ENCODE data around the gene WDR7. TPM values are rescaled to one million over a fixed set of nuclear protein-coding genes. Genes with fewer than 3 reads are reported as not detected.

Gene WDR7
- total and polyA plus RNA-seq, 2 of the 4 experiments (the other 2 are of a cell fraction): 3.7 to 23.3 TPM

DNA sequence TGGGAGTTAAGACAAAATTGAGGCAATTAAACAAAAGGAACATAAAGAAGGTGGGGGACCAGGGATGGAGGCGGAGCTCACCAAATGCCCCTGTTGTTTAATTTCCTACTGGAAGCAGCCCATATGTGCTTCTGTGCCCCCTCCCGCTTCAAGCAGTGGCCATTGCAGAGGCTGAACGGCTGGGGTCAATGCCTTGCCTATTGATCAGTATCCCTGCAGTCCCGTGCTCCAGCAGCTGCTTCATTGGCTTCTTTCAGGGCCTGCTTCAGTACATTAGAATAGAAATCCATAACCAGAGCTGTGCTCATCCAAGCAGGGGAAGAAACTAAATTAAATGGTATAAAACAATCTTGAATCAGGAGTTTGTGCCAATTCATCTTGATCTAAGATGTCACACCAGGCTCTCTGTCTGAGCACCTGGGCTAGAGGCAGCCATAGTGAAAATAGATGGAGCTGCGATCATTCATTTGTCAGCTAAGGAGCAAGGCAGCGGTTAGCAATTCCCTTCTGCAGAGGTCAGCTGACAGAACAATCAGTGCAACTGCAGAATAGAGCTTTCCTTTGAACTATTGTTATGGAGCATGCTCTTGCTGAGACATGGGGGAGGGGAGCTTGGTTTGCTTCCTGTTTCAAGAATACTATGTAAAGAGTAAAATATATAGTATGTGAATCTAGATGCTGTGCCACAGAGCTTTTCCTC, 222.4 kb downstream of the WDR7 start:
- no peak overlapping the region for H4K91ac ChIP-seq (ENCODE audit: insufficient read depth, low read depth, low read length)
- TF ChIP-seq, protein P1, sequence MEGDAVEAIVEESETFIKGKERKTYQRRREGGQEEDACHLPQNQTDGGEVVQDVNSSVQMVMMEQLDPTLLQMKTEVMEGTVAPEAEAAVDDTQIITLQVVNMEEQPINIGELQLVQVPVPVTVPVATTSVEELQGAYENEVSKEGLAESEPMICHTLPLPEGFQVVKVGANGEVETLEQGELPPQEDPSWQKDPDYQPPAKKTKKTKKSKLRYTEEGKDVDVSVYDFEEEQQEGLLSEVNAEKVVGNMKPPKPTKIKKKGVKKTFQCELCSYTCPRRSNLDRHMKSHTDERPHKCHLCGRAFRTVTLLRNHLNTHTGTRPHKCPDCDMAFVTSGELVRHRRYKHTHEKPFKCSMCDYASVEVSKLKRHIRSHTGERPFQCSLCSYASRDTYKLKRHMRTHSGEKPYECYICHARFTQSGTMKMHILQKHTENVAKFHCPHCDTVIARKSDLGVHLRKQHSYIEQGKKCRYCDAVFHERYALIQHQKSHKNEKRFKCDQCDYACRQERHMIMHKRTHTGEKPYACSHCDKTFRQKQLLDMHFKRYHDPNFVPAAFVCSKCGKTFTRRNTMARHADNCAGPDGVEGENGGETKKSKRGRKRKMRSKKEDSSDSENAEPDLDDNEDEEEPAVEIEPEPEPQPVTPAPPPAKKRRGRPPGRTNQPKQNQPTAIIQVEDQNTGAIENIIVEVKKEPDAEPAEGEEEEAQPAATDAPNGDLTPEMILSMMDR (conservative IDR thresholded peaks at IDR 0.05; ENCODE audit: low read depth, low read length): no peak
- TF ChIP-seq FOS (IDR thresholded peaks at IDR 0.05; ENCODE audit: low read depth, low read length): no peak
- no peak overlapping the region for H2BK5ac ChIP-seq (ENCODE audit: low read depth, low read length, poor library complexity, severe bottlenecking)
- POLR2A ChIA-PET (ENCODE audit: unreplicated experiment): no interaction called here
- no peak overlapping the region for H3K4ac ChIP-seq (ENCODE audit: low read depth, low read length)
- no peak overlapping the region for H3K14ac ChIP-seq (replicated peaks; ENCODE audit: low read depth, low read length)
- H4K8ac ChIP-seq (ENCODE audit: low read depth in 2 of 2, low read length in 2 of 2): no peak overlapping the region
- H3K9me3 ChIP-seq (ENCODE audit: control insufficient read depth, insufficient read depth, low read length): no peaks in the 10 kb centered on the region
- dilution Hi-C loops (cut with HindIII; ENCODE audit: low sequenced_read_pairs, unreplicated experiment) (no loop called here), in situ Hi-C loops (cut with MboI; ENCODE audit: low sequenced_read_pairs) (no loop called here), intact Hi-C loops (cut with micrococcal nuclease) (loop anchor here (5.0 kb wide), 1 partner anchor 149 kb away; no protein-coding TSS in a partner anchor)
- H2AFZ ChIP-seq (replicated peaks; ENCODE audit: low read length, poor library complexity): no peak overlapping the region
- no peak overlapping the region for H2BK15ac ChIP-seq (ENCODE audit: low read depth, low read length)
- H2BK120ac ChIP-seq (ENCODE audit: low read depth, low read length): no peak overlapping the region
- BruUV-seq (replicated peaks): no TSS peak
- no peak overlapping the region for H3K27ac ChIP-seq (ENCODE audit: insufficient read depth, low read length)
- H3K4me3 ChIP-seq (ENCODE audit: insufficient read depth, low read depth, low read length): no peak overlapping the region
- ATAC-seq (ENCODE audit: low read depth) (no peak), DNase-seq (no peak)
- no peak overlapping the region for H3K56ac ChIP-seq (ENCODE audit: extremely low read depth, insufficient read depth, low read length)
- H3K4me1 ChIP-seq (ENCODE audit: control insufficient read depth, insufficient read depth, low read length): no peaks in the 10 kb centered on the region
- no peak overlapping the region for H2BK20ac ChIP-seq (ENCODE audit: low read depth, low read length)
- H4K20me1 ChIP-seq (ENCODE audit: insufficient read depth, low read length): no peaks in the 10 kb centered on the region
- H3K9ac ChIP-seq (ENCODE audit: low read depth, low read length): no peak overlapping the region
- no peak overlapping the region for H3K4me2 ChIP-seq (ENCODE audit: low read depth, low read length)
- CTCF ChIA-PET: no interaction called here
- no peaks in the 10 kb centered on the region for H3K36me3 ChIP-seq (ENCODE audit: control insufficient read depth, insufficient read depth, low read length)
- no peak overlapping the region for H2AK9ac ChIP-seq (replicated peaks; ENCODE audit: low read depth, low read length, poor library complexity)
- no peak overlapping the region for H3K23ac ChIP-seq (ENCODE audit: low read depth, low read length)
- H2AK5ac ChIP-seq (ENCODE audit: low read depth, low read length): no peak overlapping the region
- no peaks in the 10 kb centered on the region for H3K27me3 ChIP-seq (ENCODE audit: control insufficient read depth, insufficient read depth, low read length)
- no peaks in the 10 kb centered on the region for H3K79me1 ChIP-seq (ENCODE audit: low read depth in 1 of 2, low read length in 2 of 2)
- whole genome bisulfite sequencing, 2 experiments (ENCODE audit: extremely low coverage in 2 of 2, insufficient read length in 1 of 2): 80% methylated on average over 2 of the region's 6 CpGs; no CpG with 5 or more reads in 1 of the 2 experiments
- H3K9me1 ChIP-seq (ENCODE audit: insufficient read depth, low read length): no peaks in the 10 kb centered on the region
- H4K5ac ChIP-seq (ENCODE audit: low read depth, low read length): no peak overlapping the region
- no peak overlapping the region for H3K18ac ChIP-seq (ENCODE audit: low read depth, low read length)
